CD4-positive, alpha-beta T cell treated with Interleukin-4 for 1 hour (primary cell): Measurements from ENCODE around the gene ZSCAN5A.
"Not testable (repeated sequence)": the region's sequence is repeated elsewhere in the genome, so short reads cannot be mapped to it uniquely, and the experiment has no call there.

Experiments
- DNase-seq, 2 donors: peaks; one replicate each; pipeline ENCODE4 v3.0.0-alpha.2; 2020 to 2022

ZSCAN5A gene

GRCh38 chr19:56314381-56315076, at the start of gene ZSCAN5A:
Gene ZSCAN5A (minus strand): TSS chr19:56314839. CDS start chr19:56225046, 89,793 bp downstream.
- peak; percentile 96 to 97 for DNase-seq

GRCh38 chr19:56360841-56361240, 46.2 kb upstream of the ZSCAN5A start:
- DNase-seq: no peak

DNA sequence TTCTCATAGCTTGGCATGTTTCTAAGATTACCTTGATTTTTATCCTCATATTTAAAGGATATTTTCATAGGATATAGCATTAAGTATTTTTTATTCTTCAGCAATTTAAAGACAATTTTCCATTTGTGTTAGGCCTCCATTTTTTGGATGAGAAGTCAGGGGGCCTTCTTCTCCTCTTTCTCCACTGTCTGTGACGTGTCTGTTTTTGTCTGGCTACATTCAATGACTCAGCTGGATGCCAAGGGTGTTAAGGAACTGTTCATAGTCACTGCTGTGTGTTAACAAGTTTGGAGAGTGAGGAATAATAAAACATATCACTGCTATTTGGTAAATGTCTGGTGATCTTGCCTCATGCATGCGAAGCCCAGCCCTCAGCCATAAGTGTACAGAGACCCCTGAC, 42.3 kb upstream of the ZSCAN5A start:
- DNase-seq: no peak

DNA sequence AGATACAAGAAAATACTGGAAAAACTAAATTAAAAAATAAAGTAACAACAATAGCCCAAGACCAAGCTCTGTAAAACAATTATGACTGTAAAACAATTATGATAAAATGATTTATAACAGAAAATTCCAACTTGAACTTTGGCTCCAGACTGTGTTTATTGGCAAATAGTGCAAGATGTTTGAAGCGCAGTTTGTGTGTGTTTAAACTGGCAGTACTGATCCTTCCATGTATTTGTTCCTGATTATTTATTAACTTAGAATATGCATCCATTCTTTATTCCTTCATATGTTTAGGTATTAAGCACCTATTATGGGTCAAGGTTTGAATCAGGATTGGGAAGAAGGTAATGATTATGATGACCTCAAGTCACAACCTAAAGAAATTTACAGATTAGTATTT, 40.9 kb upstream of the ZSCAN5A start:
- no peak for DNase-seq

- no peak for DNase-seq
Observed at GRCh38 chr19:56351208-56351607, 36.6 kb upstream of the ZSCAN5A start.

DNA sequence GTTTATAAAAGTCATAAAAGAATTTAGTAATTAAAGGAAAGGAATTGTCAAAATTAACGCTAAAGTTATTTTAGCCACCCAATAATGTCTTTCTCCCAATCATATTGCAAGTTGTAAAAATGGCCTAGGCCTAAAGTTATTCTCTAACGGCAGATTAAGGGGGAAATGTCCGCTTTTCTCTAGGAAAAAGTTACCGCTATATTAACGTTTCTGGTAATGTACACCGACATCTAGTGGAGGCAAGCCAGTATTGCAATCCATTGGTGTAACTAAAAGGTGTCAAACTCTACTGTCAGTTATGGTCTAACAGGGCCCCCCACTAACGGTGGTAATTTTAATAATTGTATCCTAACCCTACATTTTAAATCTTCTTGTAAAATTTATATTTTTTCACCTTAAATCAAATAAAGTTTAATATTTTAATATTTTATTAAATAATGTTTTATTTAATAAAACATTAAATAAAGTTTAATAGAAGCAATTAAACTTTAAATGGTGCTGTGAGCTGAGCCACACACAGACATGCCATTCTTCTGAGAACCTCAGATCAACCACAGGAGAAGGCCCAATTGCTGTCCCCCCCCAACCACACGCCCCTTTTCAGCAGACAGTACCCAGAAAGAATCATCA, 35.9 kb upstream of the ZSCAN5A start:
- peak; percentile 44 to 65 for DNase-seq

DNA sequence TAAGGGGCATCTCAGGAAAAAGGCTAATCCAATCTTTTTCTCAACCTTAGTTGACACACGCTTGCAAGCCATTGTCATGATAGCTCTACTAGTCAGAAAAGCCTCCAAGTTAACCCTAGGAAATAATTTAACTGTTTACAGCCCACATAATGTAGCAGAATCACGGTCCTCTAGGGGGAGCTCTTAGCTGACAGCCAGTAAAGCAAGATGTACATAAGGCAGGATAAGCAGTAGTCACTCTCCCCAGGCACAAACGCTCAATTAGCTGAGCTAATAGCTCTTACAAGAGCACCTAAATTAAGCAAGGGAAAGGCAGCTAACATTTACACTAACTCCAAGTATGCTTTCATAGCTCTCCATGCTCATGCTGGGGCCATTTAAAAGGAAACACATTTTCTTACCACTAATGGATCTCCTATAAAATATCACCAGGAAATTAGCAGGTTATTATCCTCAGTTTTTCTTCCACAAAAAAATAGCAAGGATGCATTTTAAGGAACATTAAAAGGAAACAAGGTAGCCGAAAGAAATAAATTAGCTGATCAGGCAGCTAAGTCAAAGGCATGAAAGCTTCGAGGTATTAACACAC, 33.7 kb upstream of the ZSCAN5A start:
- DNase-seq: no peak

GRCh38 chr19:56347163-56347778, 32.6 kb upstream of the ZSCAN5A start:
- DNase-seq: no peak

DNA sequence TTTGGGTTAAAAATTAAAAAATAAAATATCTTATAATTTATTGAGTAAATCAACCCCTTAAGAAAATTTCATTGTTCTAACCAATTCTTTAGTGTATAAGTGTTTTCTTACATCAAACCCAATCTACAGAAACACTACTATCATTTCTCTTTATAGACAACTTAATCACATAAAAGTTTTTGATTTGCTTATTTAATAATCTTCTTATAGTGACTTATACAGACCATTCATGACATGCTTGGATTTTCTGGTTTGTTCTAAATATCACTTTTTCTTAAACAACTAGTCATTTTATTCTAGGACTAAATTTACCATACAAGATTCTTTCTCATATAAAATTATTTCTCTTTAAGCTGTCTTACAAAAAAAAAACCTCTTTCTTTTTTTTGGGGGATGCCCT, 27.3 kb upstream of the ZSCAN5A start:
- no peak for DNase-seq

DNA sequence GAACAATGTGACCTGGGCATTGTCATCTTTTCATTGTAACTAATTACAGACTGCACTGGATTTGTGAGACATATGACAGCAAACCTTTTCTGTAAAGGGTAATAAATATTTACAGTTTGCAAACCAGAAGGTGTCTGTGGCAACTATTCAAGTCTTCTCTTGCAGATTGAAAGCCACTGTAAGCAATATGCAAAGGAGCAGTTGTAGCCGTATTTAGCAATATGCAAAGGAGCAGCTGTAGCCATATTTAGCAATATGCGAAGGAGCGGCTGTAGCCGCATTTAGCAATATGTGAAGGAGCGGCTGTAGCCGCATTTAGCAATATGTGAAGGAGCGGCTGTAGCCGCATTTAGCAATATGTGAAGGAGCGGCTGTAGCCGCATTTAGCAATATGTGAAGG, 24.4 kb upstream of the ZSCAN5A start:
- DNase-seq: not testable (repeated sequence)

GRCh38 chr19:56337077-56337476, 22.4 kb upstream of the ZSCAN5A start:
- DNase-seq: not testable (repeated sequence)

GRCh38 chr19:56335371-56335770, 20.7 kb upstream of the ZSCAN5A start:
- DNase-seq: not testable (repeated sequence)

DNA sequence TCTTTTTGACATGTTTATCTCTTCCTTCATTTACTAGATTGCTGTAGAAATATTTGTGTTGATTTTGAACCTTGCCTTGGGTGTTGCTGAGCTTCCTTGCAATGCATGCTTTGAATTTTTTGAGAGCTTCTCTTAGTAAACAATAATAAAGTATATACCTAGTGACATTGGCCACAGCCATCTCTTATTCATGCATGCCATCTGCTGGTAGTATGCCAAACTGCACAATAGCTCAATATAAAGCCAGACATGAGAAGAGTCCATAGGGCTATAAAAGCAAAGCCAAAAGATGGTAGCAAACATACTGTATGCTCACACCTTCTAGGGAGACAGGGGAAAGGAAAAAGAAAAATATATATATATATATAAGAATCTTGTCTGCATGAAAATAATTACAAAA, 18.9 kb upstream of the ZSCAN5A start:
- peak; percentile 56 to 68 for DNase-seq

GRCh38 chr19:56332695-56333094, 18.1 kb upstream of the ZSCAN5A start:
- DNase-seq: no peak

DNA sequence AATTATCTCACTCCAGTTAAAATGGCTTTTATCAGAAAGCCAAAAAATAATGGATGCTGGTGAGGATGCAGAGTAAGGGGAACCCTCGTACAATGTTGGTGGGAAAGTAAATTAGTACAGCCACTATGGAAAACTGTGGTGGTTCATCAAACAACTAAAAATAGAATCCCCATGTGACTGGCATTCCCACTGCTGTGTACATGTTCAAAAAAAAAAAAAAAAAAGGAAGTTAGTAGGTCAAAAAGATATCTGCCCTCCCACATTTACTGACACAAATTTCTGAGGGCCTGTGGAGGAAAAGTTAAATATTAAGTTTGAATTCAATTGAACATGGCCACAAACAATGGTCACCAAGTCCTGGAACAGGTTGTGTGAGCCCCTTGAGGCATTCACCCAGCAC, 9.8 kb upstream of the ZSCAN5A start:
- DNase-seq: no peak

GRCh38 chr19:56321989-56322440, 7.4 kb upstream of the ZSCAN5A start:
- DNase-seq: peak in 1 of 2 donors; percentile 25

GRCh38 chr19:56321254-56321988, 6.8 kb upstream of the ZSCAN5A start:
- no peak for DNase-seq

DNA sequence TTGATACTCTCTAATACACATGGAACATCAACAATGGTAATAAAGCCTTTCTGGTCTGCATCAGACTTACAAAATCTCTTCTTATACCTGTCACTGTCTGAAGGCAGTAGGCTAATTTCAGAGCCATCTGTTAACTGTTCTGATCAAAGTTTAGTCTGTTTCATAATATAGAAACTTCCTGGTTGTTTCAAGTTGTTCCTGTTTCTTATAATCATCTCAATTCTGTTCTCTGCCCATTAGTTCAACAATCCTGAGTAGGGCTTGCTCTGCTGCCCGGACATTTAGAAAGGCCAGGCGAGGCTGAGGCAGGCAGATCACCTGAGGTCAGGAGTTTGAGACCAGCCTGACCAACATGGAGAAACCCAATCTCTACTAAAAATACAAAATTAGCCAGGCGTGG, 5.4 kb upstream of the ZSCAN5A start:
- DNase-seq: no peak

- no peak for DNase-seq
Observed at GRCh38 chr19:56317749-56318148, 3.1 kb upstream of the ZSCAN5A start.

GRCh38 chr19:56316728-56317127, 2.1 kb upstream of the ZSCAN5A start:
- DNase-seq: no peak

DNA sequence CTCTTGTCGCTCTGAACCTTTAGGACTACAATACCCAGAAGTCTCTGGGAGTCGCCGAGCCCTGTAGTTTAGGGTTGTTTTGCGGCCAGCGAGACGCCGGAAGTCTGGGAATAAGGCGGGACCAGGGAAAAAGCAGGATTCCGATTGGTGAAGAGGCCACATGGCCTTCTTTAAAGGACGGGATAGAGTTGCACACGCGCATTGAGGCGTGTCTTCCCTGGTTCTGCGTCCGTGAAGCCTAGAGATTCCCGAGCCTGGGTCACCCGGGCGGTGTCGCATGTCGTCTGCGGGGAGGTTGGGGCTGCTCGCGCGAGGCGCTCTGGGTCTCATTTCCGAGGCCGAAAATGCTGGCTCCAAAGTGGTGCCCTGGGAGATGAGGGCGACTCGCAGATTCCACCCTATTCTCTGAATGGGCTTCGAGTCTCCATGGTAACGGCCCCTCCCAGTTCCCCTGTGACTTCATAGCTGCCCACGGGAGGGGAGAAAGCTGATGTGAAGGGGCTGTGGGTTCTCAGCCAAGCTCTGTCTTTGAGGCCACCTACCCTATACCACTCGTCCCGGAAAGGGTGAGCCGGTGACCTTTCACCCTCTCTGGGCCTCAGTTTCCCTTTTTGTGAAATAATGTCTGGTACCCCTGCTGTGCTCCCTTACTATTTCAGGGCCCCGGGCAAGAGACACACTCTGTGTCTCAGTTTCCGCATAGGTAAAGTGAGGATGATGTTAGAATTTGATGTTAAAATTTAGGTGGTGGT, 614 bp upstream of the ZSCAN5A start:
- DNase-seq: peak; percentile 96 to 97

DNA sequence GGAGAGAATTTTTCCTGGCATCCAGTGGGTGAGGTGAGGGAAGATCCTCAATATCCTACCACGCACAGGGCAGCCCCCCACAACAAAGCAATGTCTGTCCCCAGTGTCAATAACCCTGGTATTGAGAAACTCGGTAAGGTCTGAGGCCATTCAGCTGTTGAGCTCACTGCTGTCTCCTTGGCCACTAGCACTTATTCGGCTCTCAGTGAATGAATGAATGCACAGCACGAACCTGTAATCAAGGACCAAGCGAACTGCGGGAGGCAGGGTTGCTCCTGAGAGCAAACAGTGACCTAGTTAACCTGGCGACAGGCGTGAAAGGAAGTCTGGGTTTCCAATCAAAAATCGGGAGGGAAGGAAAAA, 640 bp downstream of the ZSCAN5A start:
- DNase-seq: no peak
